Calu3 (cell line): ENCODE measurements around the gene TPGS1. TPM values are rescaled to one million over a fixed set of nuclear protein-coding genes. Genes with fewer than 3 reads are reported as not detected.
"Not testable (repeated sequence)": the region's sequence is repeated elsewhere in the genome, so short reads cannot be mapped to it uniquely, and the experiment has no call there.

Experiments
- BruUV-seq: library from RNA; stranded (reverse); fragments of 400-500 nt; replicated peaks from 2 replicates; lab custom pipeline; 2021; lab: Mats Ljungman, UMichigan
- CTCF ChIA-PET: fragments of 300-600 bp; sonication (Branson Sonifier 250); formaldehyde crosslinking; loops from one replicate; lab custom pipeline; 2022; ENCODE audit warnings: antibody characterized with exemption; lab: Charles Lee
- DNase-seq: peaks from one replicate; pipeline ENCODE4 v3.0.0; 2022
- H3K27ac Mint-ChIP-seq: one replicate; pipeline ENCODE4 v1.8.0; 2022; ENCODE audit warnings: mixed read lengths; ENCODE audit not compliant: unreplicated experiment
- H3K27me3 Mint-ChIP-seq: one replicate; pipeline ENCODE4 v1.8.0; 2022; ENCODE audit warnings: mixed read lengths; ENCODE audit not compliant: unreplicated experiment
- H3K36me3 Mint-ChIP-seq: one replicate; pipeline ENCODE4 v1.8.0; 2022; ENCODE audit warnings: mild to moderate bottlenecking, moderate library complexity, mixed read lengths; ENCODE audit not compliant: insufficient read depth, unreplicated experiment
- H3K4me1 Mint-ChIP-seq: one replicate; pipeline ENCODE4 v1.8.0; 2022; ENCODE audit warnings: mild to moderate bottlenecking, low read depth, mixed read lengths; ENCODE audit not compliant: unreplicated experiment
- H3K4me3 Mint-ChIP-seq: one replicate; pipeline ENCODE4 v1.8.0; 2022; ENCODE audit warnings: mild to moderate bottlenecking, low read depth, moderate library complexity, mixed read lengths; ENCODE audit not compliant: unreplicated experiment
- H3K9me3 Mint-ChIP-seq: one replicate; pipeline ENCODE4 v1.8.0; 2022; ENCODE audit warnings: low read depth, mixed read lengths; ENCODE audit not compliant: unreplicated experiment
- intact Hi-C: fragments of 100-400 bp; cut with micrococcal nuclease; formaldehyde crosslinking; loops from one replicate; pipeline ENCODE4 v1.10.0; 2022; ENCODE audit not compliant: unreplicated experiment
- total RNA-seq: library from RNA; stranded (reverse); gene quantifications from 2 replicates; pipeline ENCODE4 v1.2.3, GENCODE V29; 2022
- TF ChIP-seq, protein P1 (sequence below): fragments of 200-600 bp; IDR thresholded peaks from one replicate; pipeline ENCODE4 v1.8.0; 2022; ENCODE audit warnings: antibody characterized with exemption; ENCODE audit not compliant: unreplicated experiment

TPGS1 gene
- total RNA-seq, 1 experiment from 2014 or later: 9.0 TPM

DNA sequence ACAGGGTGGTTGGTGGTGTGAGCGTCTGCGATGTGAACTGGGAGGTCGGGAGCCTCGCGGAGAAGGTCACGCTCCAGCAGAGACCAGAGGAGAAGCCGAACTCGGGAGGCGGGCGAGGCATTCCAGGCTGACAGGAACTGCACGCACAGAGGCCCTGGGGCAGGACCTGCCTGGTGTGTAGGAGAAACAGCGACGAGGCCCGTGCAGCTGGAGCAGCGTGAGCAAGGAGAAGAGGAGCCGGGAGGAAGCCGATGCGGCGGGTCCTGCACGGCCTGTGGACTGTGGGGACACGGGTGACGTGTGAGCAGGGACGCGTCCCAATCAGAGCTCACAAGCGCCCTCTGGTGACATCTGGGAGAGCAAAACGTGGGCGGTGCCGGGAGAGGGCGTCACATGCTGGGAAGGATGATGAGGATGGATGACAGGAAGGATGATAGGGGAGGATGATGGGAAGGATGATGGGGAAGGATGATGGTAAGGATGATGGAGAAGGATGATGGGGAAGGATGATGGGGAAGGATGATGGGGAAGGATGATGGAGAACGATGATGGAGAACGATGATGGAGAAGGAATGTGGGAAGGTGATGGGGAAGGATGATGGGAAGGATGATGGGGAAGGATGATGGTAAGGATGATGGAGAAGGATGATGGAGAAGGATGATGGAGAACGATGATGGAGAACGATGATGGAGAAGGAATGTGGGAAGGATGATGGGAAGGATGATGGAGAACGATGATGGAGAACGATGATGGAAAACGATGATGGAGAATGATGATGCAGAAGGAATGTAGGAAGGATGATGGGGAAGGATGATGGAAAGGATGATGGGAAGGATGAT, 27.1 kb upstream of the TPGS1 start:
- intact Hi-C loops: no loop called here
- Mint-ChIP-seq H3K9me3 (peaks cover 14% of the 10 kb centered on the region), H3K27ac (peak overlapping the region; percentile 8), H3K36me3 (peaks cover 5% of the 10 kb centered on the region), H3K4me1 (peaks cover 7% of the 10 kb centered on the region), H3K27me3 (peaks cover 50% of the 10 kb centered on the region), H3K4me3 (peak overlapping the region; percentile 28)
- TF ChIP-seq, protein P1, sequence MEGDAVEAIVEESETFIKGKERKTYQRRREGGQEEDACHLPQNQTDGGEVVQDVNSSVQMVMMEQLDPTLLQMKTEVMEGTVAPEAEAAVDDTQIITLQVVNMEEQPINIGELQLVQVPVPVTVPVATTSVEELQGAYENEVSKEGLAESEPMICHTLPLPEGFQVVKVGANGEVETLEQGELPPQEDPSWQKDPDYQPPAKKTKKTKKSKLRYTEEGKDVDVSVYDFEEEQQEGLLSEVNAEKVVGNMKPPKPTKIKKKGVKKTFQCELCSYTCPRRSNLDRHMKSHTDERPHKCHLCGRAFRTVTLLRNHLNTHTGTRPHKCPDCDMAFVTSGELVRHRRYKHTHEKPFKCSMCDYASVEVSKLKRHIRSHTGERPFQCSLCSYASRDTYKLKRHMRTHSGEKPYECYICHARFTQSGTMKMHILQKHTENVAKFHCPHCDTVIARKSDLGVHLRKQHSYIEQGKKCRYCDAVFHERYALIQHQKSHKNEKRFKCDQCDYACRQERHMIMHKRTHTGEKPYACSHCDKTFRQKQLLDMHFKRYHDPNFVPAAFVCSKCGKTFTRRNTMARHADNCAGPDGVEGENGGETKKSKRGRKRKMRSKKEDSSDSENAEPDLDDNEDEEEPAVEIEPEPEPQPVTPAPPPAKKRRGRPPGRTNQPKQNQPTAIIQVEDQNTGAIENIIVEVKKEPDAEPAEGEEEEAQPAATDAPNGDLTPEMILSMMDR: peak; percentile 40
- CTCF ChIA-PET: interaction anchor here (0.7 to 0.9 kb wide), 3 partner anchors 18 to 64 kb away, joined by 3 to 6 read pairs (median 3); no protein-coding TSS in a partner anchor
- no TSS peak for BruUV-seq
- DNase-seq: peak; percentile 71

DNA sequence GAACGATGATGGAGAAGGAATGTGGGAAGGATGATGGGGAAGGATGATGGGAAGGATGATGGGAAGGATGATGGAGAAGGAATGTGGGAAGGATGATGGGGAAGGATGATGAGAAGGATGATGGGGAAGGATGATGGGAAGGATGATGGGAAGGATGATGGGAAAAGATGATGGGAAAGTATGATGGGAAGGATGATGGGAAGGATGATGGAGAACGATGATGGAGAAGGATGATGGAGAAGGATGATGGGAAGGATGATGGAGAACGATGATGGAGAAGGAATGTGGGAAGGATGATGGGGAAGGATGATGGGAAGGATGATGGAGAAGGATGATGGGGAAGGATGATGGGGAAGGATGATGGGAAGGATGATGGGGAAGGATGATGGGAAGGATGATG, 26.2 kb upstream of the TPGS1 start:
- BruUV-seq, H3K27ac Mint-ChIP-seq, DNase-seq, H3K4me1 Mint-ChIP-seq, H3K36me3 Mint-ChIP-seq, intact Hi-C loops, H3K4me3 Mint-ChIP-seq, CTCF ChIA-PET: not testable (repeated sequence)
- Mint-ChIP-seq H3K9me3 (peaks cover 14% of the 10 kb centered on the region), H3K27me3 (peaks cover 48% of the 10 kb centered on the region)

DNA sequence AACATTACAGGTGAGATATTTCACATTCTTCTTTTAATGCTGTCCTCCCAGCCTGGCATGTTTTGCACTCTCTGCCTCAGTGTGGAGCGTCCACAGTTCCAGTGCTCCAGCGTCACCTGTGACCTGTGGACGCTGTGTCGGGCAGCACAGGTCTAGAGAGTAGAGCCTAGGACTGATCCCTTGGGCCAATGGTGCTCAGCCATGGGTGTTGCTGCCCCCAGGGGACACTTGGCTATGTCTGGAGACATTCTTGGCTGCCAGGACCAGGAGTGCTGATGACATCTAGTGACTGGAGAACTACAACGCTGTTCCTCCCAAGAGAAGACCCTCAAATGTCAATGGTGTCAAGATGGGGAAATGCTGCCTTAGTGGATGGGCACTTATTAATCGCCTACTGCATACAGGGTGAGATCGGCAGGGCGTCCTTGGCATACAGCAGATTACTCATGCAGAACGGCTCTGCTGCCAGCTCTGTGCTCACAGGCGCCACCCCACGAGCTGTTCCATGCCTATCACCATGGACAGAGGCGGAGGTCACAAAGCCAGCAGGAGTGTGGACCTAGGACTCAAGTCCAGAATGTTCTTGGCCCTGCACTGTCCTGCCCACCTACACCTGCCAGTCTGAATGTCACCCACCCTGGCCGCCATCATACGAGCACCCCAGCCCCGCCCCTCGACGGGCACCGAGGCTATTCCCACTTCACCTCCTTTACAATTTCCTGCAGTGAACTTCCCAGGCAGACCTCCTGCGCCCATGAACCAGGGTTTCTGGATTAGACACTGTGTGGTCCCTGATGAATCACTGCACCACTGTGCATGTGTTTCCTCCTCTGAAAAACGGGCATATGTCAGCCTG, 24.9 kb upstream of the TPGS1 start:
- Mint-ChIP-seq H3K27me3 (peaks cover 48% of the 10 kb centered on the region), H3K4me1 (peaks cover 7% of the 10 kb centered on the region), H3K4me3 (no peak overlapping the region), H3K36me3 (peaks cover 5% of the 10 kb centered on the region), H3K9me3 (peaks cover 14% of the 10 kb centered on the region), H3K27ac (no peak overlapping the region)
- BruUV-seq: no TSS peak
- TF ChIP-seq, protein P1: no peak
- intact Hi-C loops: no loop called here
- no peak for DNase-seq
- CTCF ChIA-PET: no interaction called here

GRCh38 chr19:483332-484072, 23.8 kb upstream of the TPGS1 start:
- Mint-ChIP-seq H3K9me3 (peaks cover 14% of the 10 kb centered on the region), H3K4me3 (no peak overlapping the region), H3K27me3 (peaks cover 48% of the 10 kb centered on the region), H3K4me1 (peaks cover 7% of the 10 kb centered on the region), H3K36me3 (peaks cover 12% of the 10 kb centered on the region), H3K27ac (no peak overlapping the region)
- BruUV-seq: no TSS peak
- intact Hi-C loops: no loop called here
- no peak for DNase-seq
- TF ChIP-seq, protein P1: no peak
- CTCF ChIA-PET: interaction anchor here (0.8 kb wide), 1 partner anchor 149 kb away, joined by 3 read pairs; no protein-coding TSS in a partner anchor
